GM12892 (cell line): Measurements from ENCODE around the gene ALOX15B.

Source experiments
- POLR2AphosphoS5 ChIP-seq: IDR thresholded peaks from 2 replicates; pipeline ENCODE4 v1.6.1; 2011; ENCODE audit warnings: low read depth, low read length, control low read depth
- TAF1 ChIP-seq: IDR thresholded peaks from 2 replicates; pipeline ENCODE4 v1.6.1; 2011; ENCODE audit warnings: low read depth, mild to moderate bottlenecking, control low read depth, low read length, borderline replicate concordance

GRCh38 chr17:8075081-8075480 lies 36.2 kb downstream of the ALOX15B start:
- no peak for TF ChIP-seq POLR2AphosphoS5
- no peak for TF ChIP-seq TAF1
